ENCODE results near the gene MRFAP1L1. TPM values are rescaled to one million over a fixed set of nuclear protein-coding genes. Genes with fewer than 3 reads are reported as not detected.
A peak's percentile ranks its signal among the peaks of the same experiment; 100 is the strongest.

Gene MRFAP1L1
- total and polyA plus RNA-seq, 2 experiments from 2014 or later, result 61.6 to 73.8 TPM

DNA sequence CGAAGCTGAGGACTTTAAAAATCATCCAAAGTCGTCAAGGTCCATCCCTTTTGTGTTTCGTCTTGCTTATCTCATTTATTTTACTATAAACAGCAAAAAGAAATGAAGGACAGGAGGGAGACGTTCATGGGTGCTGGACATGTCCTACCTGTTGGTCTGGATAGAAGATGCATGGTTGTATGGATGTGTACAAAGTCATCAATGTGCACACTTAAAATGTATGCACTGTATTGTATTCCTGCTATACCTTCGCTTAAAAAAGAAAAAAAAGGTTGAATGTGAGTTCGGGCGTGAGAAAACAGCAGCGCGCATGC lies 6.0 kb upstream of the MRFAP1L1 start:
- Histone ChIP-seq H3K4me2 (peak overlapping the region; percentile 99), H3K9me2 (ENCODE audit: insufficient read depth) (no peaks in the 10 kb centered on the region), H3K36me3 (ENCODE audit: insufficient read depth) (no peaks in the 10 kb centered on the region), H3F3A (replicated peaks; ENCODE audit: low read depth) (no peaks in the 10 kb centered on the region), H3K4me1 (ENCODE audit: insufficient read depth) (peaks cover 14% of the 10 kb centered on the region; the same call in 1 of the 2 replicates), H3K4me3 (peak overlapping the region; percentile 75), H2AFZ (peak overlapping the region; percentile 78), H3K27me3 (ENCODE audit: insufficient read depth) (no peaks in the 10 kb centered on the region; the same call in 1 of the 2 replicates), H3K79me2 (replicated peaks; ENCODE audit: insufficient read depth) (peaks cover 23% of the 10 kb centered on the region), H4K20me1 (replicated peaks; ENCODE audit: insufficient read depth) (no peaks in the 10 kb centered on the region; the same call in 1 of the 2 replicates), H3K27ac (ENCODE audit: low read depth) (no peak overlapping the region)
- TF ChIP-seq CTCF (conservative IDR thresholded peaks at IDR 0.05; ENCODE audit: low read depth in 2 of 2) (no peak), ZNF331 (CRISPR knock-in tag; IDR thresholded peaks at IDR 0.05; ENCODE audit: low read depth) (no peak)
- H3K27me3 Mint-ChIP-seq (ENCODE audit: insufficient read depth, low read depth, poor library complexity), result peaks cover 5% of the 10 kb centered on the region
- peaks cover 3% of the 10 kb centered on the region; the same call in 1 of the 3 replicates for H3K9me3 Mint-ChIP-seq
- H3K4me3 Mint-ChIP-seq, result peak overlapping the region; percentile 81
- H3K36me3 Mint-ChIP-seq (ENCODE audit: low read depth), result peaks cover 3% of the 10 kb centered on the region; the same call in 2 of the 3 replicates
- H3K27ac Mint-ChIP-seq, result peak overlapping the region; percentile 63; the same call in 1 of the 2 replicates
- ATAC-seq (no peak), DNase-seq (ENCODE audit: low spot score) (no peak)
- H3K4me1 Mint-ChIP-seq, result peaks cover 8% of the 10 kb centered on the region

- Histone ChIP-seq H3K27me3 (ENCODE audit: insufficient read depth) (no peaks in the 10 kb centered on the region; the same call in 1 of the 2 replicates), H3K4me3 (no peak overlapping the region), H3K9me2 (ENCODE audit: insufficient read depth) (no peaks in the 10 kb centered on the region), H3F3A (replicated peaks; ENCODE audit: low read depth) (no peaks in the 10 kb centered on the region), H4K20me1 (replicated peaks; ENCODE audit: insufficient read depth) (no peaks in the 10 kb centered on the region; the same call in 1 of the 2 replicates), H3K36me3 (ENCODE audit: insufficient read depth) (no peaks in the 10 kb centered on the region), H3K4me1 (ENCODE audit: insufficient read depth) (peaks cover 17% of the 10 kb centered on the region; the same call in 1 of the 2 replicates), H3K79me2 (replicated peaks; ENCODE audit: insufficient read depth) (peaks cover 23% of the 10 kb centered on the region), H2AFZ (peak overlapping the region; percentile 78; the same call in 1 of the 2 replicates), H3K4me2 (no peak overlapping the region), H3K27ac (ENCODE audit: low read depth) (no peak overlapping the region)
- no peak for ATAC-seq
- no peak for DNase-seq (ENCODE audit: low spot score)
- Mint-ChIP-seq H3K4me1 (peaks cover 12% of the 10 kb centered on the region), H3K27me3 (ENCODE audit: insufficient read depth, low read depth, poor library complexity) (peaks cover 5% of the 10 kb centered on the region), H3K36me3 (ENCODE audit: low read depth) (peaks cover 3% of the 10 kb centered on the region; the same call in 2 of the 3 replicates), H3K27ac (no peak overlapping the region), H3K4me3 (0 out of 3 replicates have a peak overlapping the region, but pooled peaks have one; percentile 38), H3K9me3 (peaks cover 3% of the 10 kb centered on the region; the same call in 1 of the 3 replicates)
- TF ChIP-seq CREB1 (CRISPR knock-in tag; IDR thresholded peaks at IDR 0.05; ENCODE audit: low read depth) (no peak), EZH2phosphoT487 (IDR thresholded peaks at IDR 0.05; ENCODE audit: unreplicated experiment) (no peak), POLR2AphosphoS5 (IDR thresholded peaks at IDR 0.05; ENCODE audit: low read depth) (no peak), STAT1 (IDR thresholded peaks at IDR 0.05; ENCODE audit: unreplicated experiment) (no peak), EZH2 (IDR thresholded peaks at IDR 0.05; ENCODE audit: low read depth, unreplicated experiment) (no peak), ZNF331 (CRISPR knock-in tag; IDR thresholded peaks at IDR 0.05; ENCODE audit: low read depth) (no peak), ZNF114 (CRISPR knock-in tag; IDR thresholded peaks at IDR 0.05) (no peak), JUNB (IDR thresholded peaks at IDR 0.05; ENCODE audit: unreplicated experiment) (no peak), CTCF (conservative IDR thresholded peaks at IDR 0.05; ENCODE audit: low read depth in 2 of 2) (no peak)
- TF ChIP-seq, protein P1, sequence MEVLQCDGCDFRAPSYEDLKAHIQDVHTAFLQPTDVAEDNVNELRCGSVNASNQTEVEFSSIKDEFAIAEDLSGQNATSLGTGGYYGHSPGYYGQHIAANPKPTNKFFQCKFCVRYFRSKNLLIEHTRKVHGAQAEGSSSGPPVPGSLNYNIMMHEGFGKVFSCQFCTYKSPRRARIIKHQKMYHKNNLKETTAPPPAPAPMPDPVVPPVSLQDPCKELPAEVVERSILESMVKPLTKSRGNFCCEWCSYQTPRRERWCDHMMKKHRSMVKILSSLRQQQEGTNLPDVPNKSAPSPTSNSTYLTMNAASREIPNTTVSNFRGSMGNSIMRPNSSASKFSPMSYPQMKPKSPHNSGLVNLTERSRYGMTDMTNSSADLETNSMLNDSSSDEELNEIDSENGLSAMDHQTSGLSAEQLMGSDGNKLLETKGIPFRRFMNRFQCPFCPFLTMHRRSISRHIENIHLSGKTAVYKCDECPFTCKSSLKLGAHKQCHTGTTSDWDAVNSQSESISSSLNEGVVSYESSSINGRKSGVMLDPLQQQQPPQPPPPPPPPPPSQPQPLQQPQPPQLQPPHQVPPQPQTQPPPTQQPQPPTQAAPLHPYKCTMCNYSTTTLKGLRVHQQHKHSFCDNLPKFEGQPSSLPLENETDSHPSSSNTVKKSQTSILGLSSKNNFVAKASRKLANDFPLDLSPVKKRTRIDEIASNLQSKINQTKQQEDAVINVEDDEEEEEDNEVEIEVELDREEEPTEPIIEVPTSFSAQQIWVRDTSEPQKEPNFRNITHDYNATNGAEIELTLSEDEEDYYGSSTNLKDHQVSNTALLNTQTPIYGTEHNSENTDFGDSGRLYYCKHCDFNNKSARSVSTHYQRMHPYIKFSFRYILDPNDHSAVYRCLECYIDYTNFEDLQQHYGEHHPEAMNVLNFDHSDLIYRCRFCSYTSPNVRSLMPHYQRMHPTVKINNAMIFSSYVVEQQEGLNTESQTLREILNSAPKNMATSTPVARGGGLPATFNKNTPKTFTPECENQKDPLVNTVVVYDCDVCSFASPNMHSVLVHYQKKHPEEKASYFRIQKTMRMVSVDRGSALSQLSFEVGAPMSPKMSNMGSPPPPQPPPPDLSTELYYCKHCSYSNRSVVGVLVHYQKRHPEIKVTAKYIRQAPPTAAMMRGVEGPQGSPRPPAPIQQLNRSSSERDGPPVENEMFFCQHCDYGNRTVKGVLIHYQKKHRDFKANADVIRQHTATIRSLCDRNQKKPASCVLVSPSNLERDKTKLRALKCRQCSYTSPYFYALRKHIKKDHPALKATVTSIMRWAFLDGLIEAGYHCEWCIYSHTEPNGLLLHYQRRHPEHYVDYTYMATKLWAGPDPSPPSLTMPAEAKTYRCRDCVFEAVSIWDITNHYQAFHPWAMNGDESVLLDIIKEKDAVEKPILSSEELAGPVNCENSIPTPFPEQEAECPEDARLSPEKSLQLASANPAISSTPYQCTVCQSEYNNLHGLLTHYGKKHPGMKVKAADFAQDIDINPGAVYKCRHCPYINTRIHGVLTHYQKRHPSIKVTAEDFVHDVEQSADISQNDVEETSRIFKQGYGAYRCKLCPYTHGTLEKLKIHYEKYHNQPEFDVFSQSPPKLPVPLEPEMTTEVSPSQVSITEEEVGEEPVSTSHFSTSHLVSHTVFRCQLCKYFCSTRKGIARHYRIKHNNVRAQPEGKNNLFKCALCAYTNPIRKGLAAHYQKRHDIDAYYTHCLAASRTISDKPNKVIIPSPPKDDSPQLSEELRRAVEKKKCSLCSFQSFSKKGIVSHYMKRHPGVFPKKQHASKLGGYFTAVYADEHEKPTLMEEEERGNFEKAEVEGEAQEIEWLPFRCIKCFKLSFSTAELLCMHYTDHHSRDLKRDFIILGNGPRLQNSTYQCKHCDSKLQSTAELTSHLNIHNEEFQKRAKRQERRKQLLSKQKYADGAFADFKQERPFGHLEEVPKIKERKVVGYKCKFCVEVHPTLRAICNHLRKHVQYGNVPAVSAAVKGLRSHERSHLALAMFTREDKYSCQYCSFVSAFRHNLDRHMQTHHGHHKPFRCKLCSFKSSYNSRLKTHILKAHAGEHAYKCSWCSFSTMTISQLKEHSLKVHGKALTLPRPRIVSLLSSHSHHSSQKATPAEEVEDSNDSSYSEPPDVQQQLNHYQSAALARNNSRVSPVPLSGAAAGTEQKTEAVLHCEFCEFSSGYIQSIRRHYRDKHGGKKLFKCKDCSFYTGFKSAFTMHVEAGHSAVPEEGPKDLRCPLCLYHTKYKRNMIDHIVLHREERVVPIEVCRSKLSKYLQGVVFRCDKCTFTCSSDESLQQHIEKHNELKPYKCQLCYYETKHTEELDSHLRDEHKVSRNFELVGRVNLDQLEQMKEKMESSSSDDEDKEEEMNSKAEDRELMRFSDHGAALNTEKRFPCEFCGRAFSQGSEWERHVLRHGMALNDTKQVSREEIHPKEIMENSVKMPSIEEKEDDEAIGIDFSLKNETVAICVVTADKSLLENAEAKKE (CRISPR knock-in tag; IDR thresholded peaks at IDR 0.05), result no peak
These were observed 5.3 kb upstream of the MRFAP1L1 start for GRCh38 chr4:6714954-6715353.
